T47D (cell line): Measurements from ENCODE around the gene CCDC110.
A peak's percentile ranks its signal among the peaks of the same experiment; 100 is the strongest.

Source experiments
- DNase-seq, 2 experiments: peaks; one replicate each; pipeline versions ENCODE4 v3.0.0 to v3.0.0-alpha.2; 2011 to 2012; ENCODE audit warnings: low read depth in 1 of 2, low spot score in 1 of 2
- JUND ChIP-seq: IDR thresholded peaks from 2 replicates; pipeline ENCODE4 v1.6.1; 2012; ENCODE audit warnings: low read depth
- in situ Hi-C: cut with HindIII; loops from 2 replicates; pipeline ENCODE4 v1.10.0; 2016; ENCODE audit warnings: low sequenced_read_pairs, low pct_unique_long_range_greater_than_20kb

The CCDC110 gene

GRCh38 chr4:185396724-185397385 is 74.7 kb downstream of the CCDC110 start, which contains the start of gene ANKRD37:
Gene ANKRD37 (plus strand): TSS chr4:185396841. CDS start chr4:185396924, 83 bp downstream.
- peak in 1 of 2 experiments; percentile 67 for DNase-seq
- TF ChIP-seq JUND: no peak
- in situ Hi-C loops: no loop called here

- peak; percentile 67 to 97 for DNase-seq
- TF ChIP-seq JUND: no peak
- in situ Hi-C loops: no loop called here
These were observed 75.4 kb downstream of the CCDC110 start for GRCh38 chr4:185395956-185396723.

- in situ Hi-C loops: no loop called here
- no peak for TF ChIP-seq JUND
These were observed 76.1 kb downstream of the CCDC110 start, which contains the start of gene LRP2BP for GRCh38 chr4:185395238-185395955. Gene LRP2BP (minus strand): TSS chr4:185395924. CDS start chr4:185378186, 17,738 bp downstream.

More at GRCh38 chr4:185395238-185395955, 76.1 kb downstream of the CCDC110 start, which contains the start of gene LRP2BP:
- no peak for DNase-seq
